Measurements from ENCODE around the gene HCFC1.

HCFC1 gene

GRCh38 chrX:153948847-153949805 lies 22.5 kb downstream of the HCFC1 start:
- H3K36me3 ChIP-seq (ENCODE audit: control insufficient read depth, insufficient read depth, low read length), result peaks cover 39% of the 10 kb centered on the region
- no peak overlapping the region for H3K27ac ChIP-seq (ENCODE audit: low read length)

DNA sequence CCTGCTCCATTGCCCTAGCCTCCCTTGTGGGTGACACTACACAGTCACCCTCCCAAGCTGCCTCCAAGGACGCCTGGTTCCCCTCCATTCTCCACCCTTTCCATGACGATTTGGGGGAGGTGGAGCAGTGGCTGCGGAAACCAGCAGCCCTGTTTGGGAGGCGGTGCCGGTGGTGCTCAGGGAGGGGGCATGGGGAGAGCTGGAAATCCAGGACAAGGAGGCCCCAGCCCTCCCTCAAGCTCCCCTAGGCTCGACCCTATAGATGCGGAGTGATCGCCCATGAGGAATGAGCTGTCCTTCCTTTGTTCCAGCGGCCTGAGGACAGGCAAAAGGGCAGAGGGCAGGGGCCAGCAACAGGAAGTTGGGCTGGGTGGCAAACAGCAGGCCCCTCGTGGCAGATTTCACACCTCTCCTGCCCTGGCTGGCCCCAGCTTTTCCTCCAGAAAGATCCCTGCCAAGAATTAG lies 23.6 kb downstream of the HCFC1 start:
- peaks cover 31% of the 10 kb centered on the region for H3K36me3 ChIP-seq (ENCODE audit: control insufficient read depth, insufficient read depth, low read length)
- H3K4me1 ChIP-seq (ENCODE audit: control insufficient read depth, insufficient read depth, low read length), result peaks cover 6% of the 10 kb centered on the region; the same call in 1 of the 2 replicates
- no peak overlapping the region for H3K4me3 ChIP-seq (ENCODE audit: low read length)
- WGBS (ENCODE audit: insufficient coverage, insufficient read length), result no CpG with 5 or more reads among the region's 10 CpGs
- no peak for DNase-seq (ENCODE audit: low read depth, low spot score)
- no peaks in the 10 kb centered on the region for H3K9me3 ChIP-seq (ENCODE audit: control insufficient read depth, insufficient read depth, low read length)
- H3K27me3 ChIP-seq (ENCODE audit: control insufficient read depth, insufficient read depth, low read length), result no peaks in the 10 kb centered on the region
- H3K27ac ChIP-seq (ENCODE audit: low read length), result no peak overlapping the region

More at GRCh38 chrX:153948847-153949805, 22.5 kb downstream of the HCFC1 start:
- H3K4me3 ChIP-seq (ENCODE audit: low read length), result no peak overlapping the region
- WGBS (ENCODE audit: insufficient coverage, insufficient read length), result no CpG with 5 or more reads among the region's 30 CpGs
- no peak for DNase-seq (ENCODE audit: low read depth, low spot score)
- no peaks in the 10 kb centered on the region for H3K9me3 ChIP-seq (ENCODE audit: control insufficient read depth, insufficient read depth, low read length)
- H3K4me1 ChIP-seq (ENCODE audit: control insufficient read depth, insufficient read depth, low read length), result 0 out of 2 replicates have a peak, but pooled peaks cover 4% of the 10 kb centered on the region
- H3K27me3 ChIP-seq (ENCODE audit: control insufficient read depth, insufficient read depth, low read length), result no peaks in the 10 kb centered on the region

DNA sequence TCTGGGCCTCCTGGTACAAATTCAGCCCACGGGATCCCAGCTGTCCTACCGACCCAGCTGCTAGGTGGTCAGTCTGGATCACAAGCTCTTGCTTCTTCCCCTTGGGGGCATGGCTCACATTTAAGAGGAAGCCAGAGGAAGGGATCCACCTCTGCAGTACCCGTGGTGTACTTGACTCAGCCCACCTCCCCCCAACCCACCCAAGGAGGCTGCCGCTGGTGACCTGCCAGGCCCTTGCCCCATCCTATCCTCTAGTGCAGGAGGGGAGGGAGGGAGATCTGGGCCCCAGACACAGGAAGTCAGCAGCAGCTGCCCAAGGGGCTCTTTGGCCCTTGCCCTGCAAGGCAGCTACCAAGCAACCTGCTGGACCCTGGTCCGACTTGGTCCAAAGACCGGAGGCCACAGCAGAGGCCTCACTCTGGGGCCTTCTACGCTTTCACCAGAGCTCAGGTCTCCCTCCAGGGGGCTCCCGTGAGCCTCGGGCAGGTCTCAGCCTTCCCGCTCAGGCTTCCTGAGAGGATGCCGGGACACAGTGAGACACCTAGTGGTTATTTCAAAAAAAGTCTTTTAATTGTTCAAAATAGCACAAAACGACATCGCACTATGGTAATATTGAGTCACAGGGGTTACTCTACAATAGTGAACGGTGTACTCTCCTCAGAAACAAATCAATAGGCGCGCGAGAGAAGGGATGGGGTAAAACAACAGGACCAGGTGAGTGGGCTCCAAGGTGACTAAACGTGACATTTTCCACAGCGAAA lies 24.4 kb downstream of the HCFC1 start:
- no peak for DNase-seq (ENCODE audit: low read depth, low spot score)
- WGBS (ENCODE audit: insufficient coverage, insufficient read length), result no CpG with 5 or more reads among the region's 19 CpGs
- H3K27ac ChIP-seq (ENCODE audit: low read length), result no peak overlapping the region

GRCh38 chrX:153945956-153946943 lies 25.4 kb downstream of the HCFC1 start:
- H3K4me3 ChIP-seq (ENCODE audit: low read length), result no peak overlapping the region
- no peaks in the 10 kb centered on the region for H3K9me3 ChIP-seq (ENCODE audit: control insufficient read depth, insufficient read depth, low read length)
- WGBS (ENCODE audit: insufficient coverage, insufficient read length), result no CpG with 5 or more reads among the region's 24 CpGs
- no peaks in the 10 kb centered on the region for H3K27me3 ChIP-seq (ENCODE audit: control insufficient read depth, insufficient read depth, low read length)
- DNase-seq (ENCODE audit: low read depth, low spot score), result no peak
- H3K4me1 ChIP-seq (ENCODE audit: control insufficient read depth, insufficient read depth, low read length), result peaks cover 6% of the 10 kb centered on the region; the same call in 1 of the 2 replicates
- H3K27ac ChIP-seq (ENCODE audit: low read length), result no peak overlapping the region
- H3K36me3 ChIP-seq (ENCODE audit: control insufficient read depth, insufficient read depth, low read length), result peaks cover 15% of the 10 kb centered on the region

More for the DNA sequence above, 24.4 kb downstream of the HCFC1 start:
- Histone ChIP-seq H3K9me3 (ENCODE audit: control insufficient read depth, insufficient read depth, low read length) (no peaks in the 10 kb centered on the region), H3K4me3 (ENCODE audit: low read length) (no peak overlapping the region), H3K36me3 (ENCODE audit: control insufficient read depth, insufficient read depth, low read length) (peaks cover 24% of the 10 kb centered on the region), H3K27me3 (ENCODE audit: control insufficient read depth, insufficient read depth, low read length) (no peaks in the 10 kb centered on the region), H3K4me1 (ENCODE audit: control insufficient read depth, insufficient read depth, low read length) (peaks cover 6% of the 10 kb centered on the region; the same call in 1 of the 2 replicates)

GRCh38 chrX:153944800-153945150 lies 26.8 kb downstream of the HCFC1 start:
- Histone ChIP-seq H3K27ac (ENCODE audit: low read length) (no peak overlapping the region), H3K9me3 (ENCODE audit: control insufficient read depth, insufficient read depth, low read length) (no peaks in the 10 kb centered on the region), H3K36me3 (ENCODE audit: control insufficient read depth, insufficient read depth, low read length) (peaks cover 3% of the 10 kb centered on the region; the same call in 1 of the 2 replicates), H3K4me3 (ENCODE audit: low read length) (no peak overlapping the region), H3K27me3 (ENCODE audit: control insufficient read depth, insufficient read depth, low read length) (no peaks in the 10 kb centered on the region), H3K4me1 (ENCODE audit: control insufficient read depth, insufficient read depth, low read length) (peaks cover 8% of the 10 kb centered on the region; the same call in 1 of the 2 replicates)
- WGBS (ENCODE audit: insufficient coverage, insufficient read length), result no CpG with 5 or more reads among the region's 6 CpGs
- no peak for DNase-seq (ENCODE audit: low read depth, low spot score)

GRCh38 chrX:153944140-153944799 lies 27.3 kb downstream of the HCFC1 start, which contains the start of gene RENBP:
RENBP (minus strand) TSS chrX:153944643; CDS start chrX:153944610, 33 bp downstream.
- DNase-seq (ENCODE audit: low read depth, low spot score), result no peak
- Histone ChIP-seq H3K4me3 (ENCODE audit: low read length) (peak within 1 kb of the TSS; percentile 20; the same call in 1 of the 2 replicates), H3K27ac (ENCODE audit: low read length) (no peak within 1 kb of the TSS), H3K4me1 (ENCODE audit: control insufficient read depth, insufficient read depth, low read length) (peaks cover 8% of the 10 kb centered on the region; the same call in 1 of the 2 replicates), H3K27me3 (ENCODE audit: control insufficient read depth, insufficient read depth, low read length) (no peaks in the 10 kb centered on the region), H3K9me3 (ENCODE audit: control insufficient read depth, insufficient read depth, low read length) (no peaks in the 10 kb centered on the region), H3K36me3 (ENCODE audit: control insufficient read depth, insufficient read depth, low read length) (no peaks in the 10 kb centered on the region)
- WGBS (ENCODE audit: insufficient coverage, insufficient read length), result no CpG with 5 or more reads among the region's 31 CpGs

DNA sequence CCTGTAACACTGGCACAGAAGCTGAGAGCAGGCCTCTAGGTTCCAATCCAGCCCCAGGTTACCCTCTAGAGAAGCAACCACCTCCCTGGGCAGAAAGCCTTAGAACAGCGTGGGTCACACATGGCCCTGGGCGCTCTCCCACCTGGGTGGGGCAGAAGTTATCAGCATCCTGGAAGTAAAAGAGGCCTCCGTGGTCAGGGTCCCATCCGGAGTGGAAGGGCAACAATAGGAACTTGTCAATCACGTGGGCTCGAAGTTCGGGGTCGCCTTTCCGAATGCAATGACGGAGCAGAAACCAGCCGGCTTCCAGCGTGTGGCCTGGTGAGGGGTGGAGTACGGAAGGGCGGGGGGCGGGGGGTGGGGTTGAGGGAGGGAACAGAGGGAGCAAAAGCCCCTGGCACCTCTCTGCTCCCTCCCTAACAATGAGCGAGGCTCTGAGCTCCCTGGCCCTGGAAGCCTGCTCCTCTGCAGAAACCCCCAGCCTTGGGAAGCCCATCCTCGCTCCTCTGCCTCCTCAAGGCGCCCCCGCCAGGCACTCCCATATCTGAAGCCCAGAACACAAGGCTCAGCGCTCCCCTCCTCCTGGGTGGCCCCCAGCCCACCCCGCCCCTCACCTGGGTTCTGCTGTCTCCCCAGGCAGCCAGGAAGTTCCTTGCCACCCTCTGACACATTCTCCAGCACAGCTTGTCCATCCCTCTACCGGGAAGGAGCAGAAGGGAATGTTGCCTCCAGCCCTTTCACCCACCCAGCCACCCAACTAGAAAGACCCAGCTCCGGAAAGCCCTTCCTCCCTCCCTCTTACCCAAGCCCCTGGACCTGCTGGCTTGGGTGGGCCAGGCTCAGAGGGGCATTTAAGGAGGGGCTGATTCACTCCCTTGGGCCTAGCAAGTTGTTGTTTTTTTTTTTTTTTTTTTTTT lies 30.0 kb downstream of the HCFC1 start:
- WGBS (ENCODE audit: insufficient coverage, insufficient read length), result no CpG with 5 or more reads among the region's 23 CpGs
- no peak for DNase-seq (ENCODE audit: low read depth, low spot score)
- no peaks in the 10 kb centered on the region for H3K9me3 ChIP-seq (ENCODE audit: control insufficient read depth, insufficient read depth, low read length)
- H3K4me3 ChIP-seq (ENCODE audit: low read length), result no peak overlapping the region
- peaks cover 8% of the 10 kb centered on the region; the same call in 1 of the 2 replicates for H3K4me1 ChIP-seq (ENCODE audit: control insufficient read depth, insufficient read depth, low read length)
- no peak overlapping the region for H3K27ac ChIP-seq (ENCODE audit: low read length)
- no peaks in the 10 kb centered on the region for H3K27me3 ChIP-seq (ENCODE audit: control insufficient read depth, insufficient read depth, low read length)
- H3K36me3 ChIP-seq (ENCODE audit: control insufficient read depth, insufficient read depth, low read length), result no peaks in the 10 kb centered on the region

GRCh38 chrX:153939573-153939972 lies 32.0 kb downstream of the HCFC1 start:
- no peaks in the 10 kb centered on the region for H3K9me3 ChIP-seq (ENCODE audit: control insufficient read depth, insufficient read depth, low read length)
- no peak overlapping the region for H3K4me3 ChIP-seq (ENCODE audit: low read length)
- H3K4me1 ChIP-seq (ENCODE audit: control insufficient read depth, insufficient read depth, low read length), result peaks cover 8% of the 10 kb centered on the region; the same call in 1 of the 2 replicates
- no peaks in the 10 kb centered on the region for H3K27me3 ChIP-seq (ENCODE audit: control insufficient read depth, insufficient read depth, low read length)
- DNase-seq (ENCODE audit: low read depth, low spot score), result no peak
- H3K27ac ChIP-seq (ENCODE audit: low read length), result no peak overlapping the region
- no CpG with 5 or more reads among the region's 7 CpGs for WGBS (ENCODE audit: insufficient coverage, insufficient read length)
- no peaks in the 10 kb centered on the region for H3K36me3 ChIP-seq (ENCODE audit: control insufficient read depth, insufficient read depth, low read length)
